Coronary artery (tissue), 2 donors: Measurements from ENCODE around the gene AVPR2.

Source experiments
- DNase-seq: peaks from one replicate; pipeline ENCODE4 v3.0.0-alpha.2; 2017; ENCODE audit warnings: low spot score
- H3K27ac ChIP-seq, 2 donors: fragments of 200-600 bp; sonication (generic); one replicate each; pipeline ENCODE4 v1.5.1; 2016 to 2019
- H3K4me3 ChIP-seq: fragments of 200-600 bp; sonication (generic); 2 replicates; pipeline ENCODE4 v1.5.1; 2016; ENCODE audit warnings: mild to moderate bottlenecking, moderate library complexity
- TF ChIP-seq, protein P1 (sequence below): fragments of 200-600 bp; sonication (generic); IDR thresholded peaks from one replicate; pipeline ENCODE4 v1.5.1; 2019; ENCODE audit warnings: antibody characterized with exemption

Gene AVPR2

DNA sequence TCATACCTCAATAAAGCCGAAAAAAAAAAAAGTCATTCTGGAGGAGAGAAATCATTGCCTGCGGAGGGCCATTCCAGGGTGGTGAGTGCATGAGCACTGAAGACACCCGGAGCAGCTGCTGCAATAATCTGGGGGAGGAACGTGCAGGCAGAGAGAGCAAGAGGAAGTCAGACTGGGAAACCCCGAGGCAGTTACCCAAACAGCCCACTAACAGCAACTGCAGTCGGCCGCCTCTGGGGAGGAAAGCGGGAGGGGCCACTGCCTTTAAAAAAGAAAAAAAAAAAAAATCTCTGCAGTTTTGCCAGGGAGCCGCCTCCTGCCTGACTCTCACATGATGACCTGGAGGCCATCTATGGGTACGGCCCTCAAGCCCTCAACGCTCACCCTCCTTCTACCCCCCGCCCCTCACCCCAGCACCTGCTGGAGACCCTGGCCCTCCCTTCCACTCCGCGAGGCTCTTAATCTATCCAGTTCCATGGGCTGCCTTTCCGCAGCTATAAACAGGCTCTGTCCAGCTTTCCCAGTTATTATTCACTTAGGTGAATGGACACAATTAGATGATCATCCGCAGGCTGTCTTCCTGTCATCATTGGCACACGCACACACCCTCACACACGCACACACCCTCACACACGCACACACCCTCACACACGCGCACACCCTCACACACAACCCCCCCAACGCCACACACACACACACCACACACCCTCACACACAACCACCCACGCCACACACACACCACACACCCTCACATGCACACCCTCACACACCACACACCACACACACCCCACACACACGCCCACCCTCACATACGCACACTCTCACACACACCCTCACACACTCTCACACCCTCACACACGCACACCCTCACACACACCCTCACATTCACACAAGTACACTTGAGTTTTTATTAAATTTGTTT lies 3.4 kb upstream of the AVPR2 start:
- Histone ChIP-seq H3K4me3 (no peak overlapping the region), H3K27ac (peak overlapping the region in 1 of 2 donors; percentile 45)
- TF ChIP-seq, protein P1, sequence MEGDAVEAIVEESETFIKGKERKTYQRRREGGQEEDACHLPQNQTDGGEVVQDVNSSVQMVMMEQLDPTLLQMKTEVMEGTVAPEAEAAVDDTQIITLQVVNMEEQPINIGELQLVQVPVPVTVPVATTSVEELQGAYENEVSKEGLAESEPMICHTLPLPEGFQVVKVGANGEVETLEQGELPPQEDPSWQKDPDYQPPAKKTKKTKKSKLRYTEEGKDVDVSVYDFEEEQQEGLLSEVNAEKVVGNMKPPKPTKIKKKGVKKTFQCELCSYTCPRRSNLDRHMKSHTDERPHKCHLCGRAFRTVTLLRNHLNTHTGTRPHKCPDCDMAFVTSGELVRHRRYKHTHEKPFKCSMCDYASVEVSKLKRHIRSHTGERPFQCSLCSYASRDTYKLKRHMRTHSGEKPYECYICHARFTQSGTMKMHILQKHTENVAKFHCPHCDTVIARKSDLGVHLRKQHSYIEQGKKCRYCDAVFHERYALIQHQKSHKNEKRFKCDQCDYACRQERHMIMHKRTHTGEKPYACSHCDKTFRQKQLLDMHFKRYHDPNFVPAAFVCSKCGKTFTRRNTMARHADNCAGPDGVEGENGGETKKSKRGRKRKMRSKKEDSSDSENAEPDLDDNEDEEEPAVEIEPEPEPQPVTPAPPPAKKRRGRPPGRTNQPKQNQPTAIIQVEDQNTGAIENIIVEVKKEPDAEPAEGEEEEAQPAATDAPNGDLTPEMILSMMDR: no peak
- DNase-seq: no peak

GRCh38 chrX:153901753-153902140 lies 2.7 kb upstream of the AVPR2 start:
- Histone ChIP-seq H3K4me3 (no peak overlapping the region), H3K27ac (no peak overlapping the region)
- no peak for DNase-seq
- TF ChIP-seq, protein P1: no peak

DNA sequence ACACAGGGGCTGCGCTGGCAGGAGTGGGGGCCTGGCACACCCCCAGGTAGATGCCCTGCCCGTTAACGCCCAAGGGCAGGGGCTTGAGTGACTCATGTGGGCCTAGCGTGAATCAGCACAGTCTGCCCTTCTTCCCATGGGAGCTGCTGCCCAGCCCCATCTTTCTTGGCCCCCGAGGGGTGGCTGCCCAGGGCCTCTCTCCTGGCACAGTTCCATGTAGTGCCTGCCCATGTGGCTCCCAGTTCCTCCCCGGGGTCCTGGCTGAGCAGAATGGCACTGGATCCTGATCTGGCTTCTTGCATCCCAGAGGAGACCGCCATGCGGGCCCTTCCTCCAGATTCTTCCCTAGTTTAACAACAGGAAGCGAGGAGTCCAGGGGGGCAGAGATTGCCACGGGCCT lies 2.1 kb upstream of the AVPR2 start:
- DNase-seq: no peak
- Histone ChIP-seq H3K4me3 (no peak overlapping the region), H3K27ac (no peak overlapping the region)
- TF ChIP-seq, protein P1: no peak

DNA sequence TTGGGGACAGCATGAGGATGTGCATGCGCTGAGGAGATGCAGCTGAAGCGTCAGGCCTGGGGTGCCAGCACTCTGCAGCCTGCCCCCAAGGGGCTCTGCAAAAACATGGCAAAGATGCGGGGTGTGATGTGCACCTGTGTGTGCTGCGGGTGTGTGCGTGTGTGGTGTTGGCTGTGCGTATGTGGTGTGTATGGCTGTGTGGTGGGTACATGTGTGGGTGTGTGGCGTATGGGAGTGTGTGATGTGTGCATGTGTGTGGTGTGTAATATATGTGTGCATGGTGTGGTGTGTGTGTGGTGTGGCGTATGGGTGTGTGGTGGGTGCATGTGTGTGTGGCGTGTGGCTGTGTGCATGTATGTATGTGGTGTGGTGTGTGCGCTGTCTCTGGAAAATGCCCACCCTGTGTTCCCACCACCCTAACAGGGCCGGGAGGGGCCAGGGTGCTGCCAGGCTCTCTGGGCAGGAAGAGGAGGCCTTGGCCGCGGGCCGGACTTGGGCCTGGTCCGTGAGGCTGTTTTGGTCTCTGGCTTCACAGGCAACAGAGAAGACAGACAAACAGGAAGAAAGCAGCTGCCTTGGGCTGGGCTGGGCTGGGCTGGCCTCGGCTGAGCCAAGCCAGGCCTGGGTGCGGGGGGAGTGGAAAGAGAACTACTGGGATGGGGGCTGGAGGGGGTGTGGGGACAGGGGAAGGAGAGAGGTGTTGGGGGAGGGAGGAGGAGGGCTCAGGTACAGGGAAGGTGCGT lies 1.1 kb upstream of the AVPR2 start:
- TF ChIP-seq, protein P1: no peak
- Histone ChIP-seq H3K27ac (peak overlapping the region in 1 of 2 donors; percentile 65), H3K4me3 (no peak overlapping the region)
- no peak for DNase-seq

- Histone ChIP-seq H3K4me3 (no peak overlapping the region), H3K27ac (no peak overlapping the region)
- TF ChIP-seq, protein P1: no peak
- DNase-seq: no peak
Measured at GRCh38 chrX:153905481-153906095, 1.1 kb downstream of the AVPR2 start.

GRCh38 chrX:153906126-153906917 lies 1.8 kb downstream of the AVPR2 start:
- H3K27ac ChIP-seq: no peak overlapping the region
- H3K4me3 ChIP-seq: no peak overlapping the region
- DNase-seq: no peak
- TF ChIP-seq, protein P1: no peak
